HepG2 (cell line): Measurements from ENCODE around the gene CSN2. TPM values are rescaled to one million over a fixed set of nuclear protein-coding genes. Genes with fewer than 3 reads are reported as not detected.

Source experiments
- ATAC-seq: fragments of 200-7000 bp; cut with Tn5 transposase; 3 replicates; pipeline ENCODE4 v1.9.1; 2020; ENCODE audit warnings: mild to moderate bottlenecking, moderate library complexity
- BruUV-seq: library from RNA; stranded (reverse); fragments of 400-500 nt; replicated peaks from 2 replicates; lab custom pipeline; 2021; lab: Mats Ljungman, UMichigan
- CTCF ChIA-PET: fragments of 300-600 bp; formaldehyde crosslinking; extraction: SDS; loops from one replicate; lab custom pipeline; 2021; ENCODE audit warnings: low total read pairs, inconsistent platforms, low intra/inter-chr PET ratio; lab: Yijun Ruan, JAX
- POLR2A ChIA-PET: fragments of 350-600 bp; sonication (Branson Sonifier 250); formaldehyde crosslinking; loops from one replicate; lab custom pipeline; 2020; ENCODE audit warnings: antibody characterized with exemption, inconsistent platforms; lab: Yijun Ruan, JAX
- DNase-seq: peaks from one replicate; pipeline ENCODE4 v3.0.0-alpha.2; 2015; ENCODE audit warnings: low spot score
- FAIRE-seq: peaks from 3 replicates; lab custom pipeline; 2011; peaks lifted over from hg19 to GRCh38; lab: Jason Lieb, UNC
- H2AFZ ChIP-seq: one replicate; pipeline ENCODE4 v1.6.1; 2011; ENCODE audit warnings: low read length, inconsistent platforms
- H3K27ac ChIP-seq: fragments of 300-600 bp; 3 replicates; pipeline ENCODE4 v1.8.0; 2011; ENCODE audit warnings: mixed run types, mild to moderate bottlenecking, mixed read lengths, low read length, inconsistent platforms; ENCODE audit not compliant: insufficient read depth; ENCODE audit errors: extremely low read length
- H3K27me3 ChIP-seq, 2 experiments: fragments of 200-600 bp in 1 of 2; 2 replicates in 1 of 2; 3 replicates in 1 of 2; pipeline versions ENCODE4 v1.6.0 to v1.8.0; 2011; ENCODE audit warnings: low read length in 2 of 2, mild to moderate bottlenecking in 2 of 2, moderate library complexity in 2 of 2, inconsistent platforms in 1 of 2; ENCODE audit not compliant: insufficient read depth in 2 of 2, control insufficient read depth in 1 of 2
- H3K36me3 ChIP-seq, 2 experiments: fragments of 200-600 bp in 1 of 2; replicated peaks in 1 of 2; 2 replicates in 1 of 2; 3 replicates in 1 of 2; pipeline versions ENCODE4 v1.5.1 to v1.8.0; 2011; ENCODE audit warnings: low read length in 2 of 2, inconsistent platforms in 1 of 2; ENCODE audit not compliant: insufficient read depth in 2 of 2, control insufficient read depth in 1 of 2
- H3K4me1 ChIP-seq: 2 replicates; pipeline ENCODE4 v1.5.1; 2012; ENCODE audit warnings: low read length, inconsistent platforms; ENCODE audit not compliant: insufficient read depth
- H3K4me2 ChIP-seq: 2 replicates; pipeline ENCODE4 v1.6.0; 2011; ENCODE audit warnings: low read depth, low read length, inconsistent platforms
- H3K4me3 ChIP-seq, 3 experiments: fragments of 200-600 bp in 1 of 3; sonication (generic), shearing (Covaris generic) in 1 of 3; replicated peaks in 1 of 3; 2 replicates each; pipeline ENCODE4 v1.5.1; 2011 to 2016; ENCODE audit warnings: low read length in 3 of 3, inconsistent platforms in 2 of 3, low read depth in 2 of 3, mild to moderate bottlenecking in 2 of 3, control low read depth in 1 of 3, mixed read lengths in 1 of 3; ENCODE audit not compliant: insufficient read depth in 1 of 3
- H3K79me2 ChIP-seq: one replicate; pipeline ENCODE4 v1.6.1; 2011; ENCODE audit warnings: low read length, inconsistent platforms; ENCODE audit not compliant: insufficient read depth
- H3K9ac ChIP-seq: 2 replicates; pipeline ENCODE4 v1.6.0; 2011; ENCODE audit warnings: mild to moderate bottlenecking, low read depth, low read length, inconsistent platforms; ENCODE audit not compliant: insufficient read depth
- H3K9me3 ChIP-seq: 2 replicates; pipeline ENCODE4 v1.5.1; 2012; ENCODE audit warnings: mild to moderate bottlenecking, low read length
- H4K20me1 ChIP-seq: 2 replicates; pipeline ENCODE4 v1.6.0; 2011; ENCODE audit warnings: inconsistent platforms, mild to moderate bottlenecking, low read length, moderate library complexity; ENCODE audit not compliant: insufficient read depth
- KLF15 ChIP-seq: sonication (generic); formaldehyde crosslinking; IDR thresholded peaks from 2 replicates; pipeline ENCODE4 v1.8.1; 2023; ENCODE audit warnings: borderline replicate concordance, mild to moderate bottlenecking, inconsistent platforms, missing genetic modification reagents, mixed read lengths
- KMT2A ChIP-seq: sonication (generic); formaldehyde crosslinking; IDR thresholded peaks from 2 replicates; pipeline ENCODE4 v1.4.0; 2020; ENCODE audit warnings: missing genetic modification reagents
- MTA3 ChIP-seq: sonication (generic); formaldehyde crosslinking; IDR thresholded peaks from 2 replicates; pipeline ENCODE4 v1.4.0; 2020; ENCODE audit warnings: missing genetic modification reagents
- MXI1 ChIP-seq: IDR thresholded peaks from 3 replicates; pipeline ENCODE4 v1.6.1; 2012; ENCODE audit warnings: low read depth, low read length, inconsistent platforms, borderline replicate concordance
- NFE2L2 ChIP-seq: fragments of 150-350 bp; IDR thresholded peaks from 2 replicates; pipeline ENCODE4 v1.6.1; 2014; ENCODE audit warnings: low read length
- NFRKB ChIP-seq: fragments of 450-650 bp; IDR thresholded peaks from 2 replicates; pipeline ENCODE4 v1.6.1; 2017
- NR2C2 ChIP-seq: sonication (generic); formaldehyde crosslinking; IDR thresholded peaks from 2 replicates; pipeline ENCODE4 v1.4.0; 2020; ENCODE audit warnings: missing genetic modification reagents, mild to moderate bottlenecking, moderate library complexity, borderline replicate concordance
- RNF2 ChIP-seq: fragments of 450-650 bp; conservative IDR thresholded peaks from 2 replicates; pipeline ENCODE4 v1.6.1; 2016; ENCODE audit warnings: low read depth
- SMC3 ChIP-seq: IDR thresholded peaks from 2 replicates; pipeline ENCODE4 v1.6.1; 2011; ENCODE audit warnings: low read length, improper control_type of control experiment
- SOX6 ChIP-seq, 2 experiments: fragments of 450-650 bp in 1 of 2; sonication (generic) in 1 of 2; formaldehyde crosslinking in 1 of 2; IDR thresholded peaks; 2 replicates each; pipeline versions ENCODE4 v1.4.0 to v1.6.1; 2017 to 2020; ENCODE audit warnings: antibody characterized with exemption in 1 of 2, mild to moderate bottlenecking in 1 of 2, missing genetic modification reagents in 1 of 2
- TMF1 ChIP-seq: sonication (generic); formaldehyde crosslinking; IDR thresholded peaks from 2 replicates; pipeline ENCODE4 v1.8.1; 2022; ENCODE audit warnings: low read depth, missing genetic modification reagents
- ZFP82 ChIP-seq: sonication (generic); formaldehyde crosslinking; IDR thresholded peaks from 2 replicates; pipeline ENCODE4 v1.5.1; 2020; ENCODE audit warnings: mild to moderate bottlenecking, missing genetic modification reagents, borderline replicate concordance
- ZFP91 ChIP-seq: sonication (generic); formaldehyde crosslinking; IDR thresholded peaks from 2 replicates; pipeline ENCODE4 v1.9.0; 2022; ENCODE audit warnings: missing genetic modification reagents, mild to moderate bottlenecking, borderline replicate concordance
- ZNF354B ChIP-seq: sonication (generic); formaldehyde crosslinking; IDR thresholded peaks from 2 replicates; pipeline ENCODE4 v1.8.0; 2022; ENCODE audit warnings: mild to moderate bottlenecking, missing genetic modification reagents
- ZNF503 ChIP-seq: sonication (generic); formaldehyde crosslinking; IDR thresholded peaks from 2 replicates; pipeline ENCODE4 v1.4.0; 2020; ENCODE audit warnings: missing genetic modification reagents
- ZNF550 ChIP-seq: sonication (generic); formaldehyde crosslinking; IDR thresholded peaks from 2 replicates; pipeline ENCODE4 v1.4.0; 2020; ENCODE audit warnings: mild to moderate bottlenecking, missing genetic modification reagents, borderline replicate concordance
- ZNF709 ChIP-seq: sonication (generic); formaldehyde crosslinking; IDR thresholded peaks from 2 replicates; pipeline ENCODE4 v1.5.0; 2020; ENCODE audit warnings: mild to moderate bottlenecking, missing genetic modification reagents
- ZNF773 ChIP-seq: sonication (generic); formaldehyde crosslinking; IDR thresholded peaks from 2 replicates; pipeline ENCODE4 v1.4.0; 2020; ENCODE audit warnings: missing genetic modification reagents, borderline replicate concordance
- ZSCAN31 ChIP-seq: sonication (generic); formaldehyde crosslinking; IDR thresholded peaks from 2 replicates; pipeline ENCODE4 v1.5.0; 2020; ENCODE audit warnings: low read depth, mild to moderate bottlenecking, missing genetic modification reagents
- in situ Hi-C: cut with HindIII; loops from 2 replicates; pipeline ENCODE4 v1.10.0; 2017; ENCODE audit warnings: low pct_unique_long_range_greater_than_20kb; ENCODE audit not compliant: extremely low pct_ligation_motif_present
- intact Hi-C: fragments of 100-400 bp; cut with micrococcal nuclease; formaldehyde crosslinking; loops from one replicate; pipeline ENCODE4 v1.10.0; 2022; ENCODE audit not compliant: unreplicated experiment
- polyA plus RNA-seq, 8 experiments: library from polyadenylated mRNA; depleted of rRNA in 3 of 8; stranded (reverse) in 7 of 8; unstranded in 1 of 8; fragments of >200 nt; fragmentation: Illumina TruSeq in 4 of 8; extraction: Trizol in 4 of 8; gene quantifications; 2 replicates each; pipeline versions ENCODE4 v1.2.1 to v1.2.3, GENCODE V29; 2011 to 2016; ENCODE audit warnings: low read depth in 4 of 8, missing spikeins in 1 of 8, mixed read lengths in 1 of 8; ENCODE audit not compliant: insufficient read depth in 1 of 8
- total RNA-seq, 5 experiments: library from RNA; depleted of rRNA; stranded (reverse); fragments of >200 nt; fragmentation: Illumina TruSeq; extraction: Trizol; gene quantifications; 2 replicates each; pipeline ENCODE4 v1.2.3, GENCODE V29; 2016; ENCODE audit warnings: low read depth in 1 of 5
- TF ChIP-seq, protein P1 (sequence below): sonication (generic); formaldehyde crosslinking; IDR thresholded peaks from 2 replicates; pipeline ENCODE4 v1.8.0; 2022; ENCODE audit warnings: mild to moderate bottlenecking, missing genetic modification reagents

CSN2 gene
- total and polyA plus RNA-seq, 2 of the 13 experiments (the other 11 are each of a cell fraction or from before 2014, with no cell fraction given): 0.15 TPM; not detected in 1

GRCh38 chr4:69984030-69984443, 18.5 kb upstream of the CSN2 start (continued):
- no peak for TF ChIP-seq KLF15
- no peak for TF ChIP-seq ZNF354B (CRISPR knock-in tag)
- TF ChIP-seq NFE2L2: peak; percentile 80
- no peak for TF ChIP-seq SOX6 (IDR thresholded peaks at IDR 0.05)
- peak; percentile 79 for TF ChIP-seq SOX6 (CRISPR knock-in tag; IDR thresholded peaks at IDR 0.05)
- TF ChIP-seq ZNF503 (CRISPR knock-in tag): 0 out of 2 replicates have a peak, but pooled peaks have one; percentile 41

GRCh38 chr4:69977582-69977981, 12.1 kb upstream of the CSN2 start:
- no TSS peak for BruUV-seq
- ATAC-seq (no peak), DNase-seq (no peak), FAIRE-seq (no peak)
- H3K4me3 ChIP-seq: no peak overlapping the region
- no peak overlapping the region for H3K4me2 ChIP-seq
- H3K9me3 ChIP-seq: no peaks in the 10 kb centered on the region
- TF ChIP-seq ZNF550 (CRISPR knock-in tag) (no peak), ZSCAN31 (CRISPR knock-in tag) (no peak), MXI1 (no peak), MTA3 (CRISPR knock-in tag) (no peak), ZFP91 (CRISPR knock-in tag) (no peak), ZNF709 (CRISPR knock-in tag) (no peak), TMF1 (CRISPR knock-in tag) (no peak), KMT2A (CRISPR knock-in tag) (no peak), NFRKB (no peak), NR2C2 (CRISPR knock-in tag) (no peak), SMC3 (no peak), ZNF773 (no peak), ZFP82 (CRISPR knock-in tag) (no peak), RNF2 (no peak)
- TF ChIP-seq, protein P1, sequence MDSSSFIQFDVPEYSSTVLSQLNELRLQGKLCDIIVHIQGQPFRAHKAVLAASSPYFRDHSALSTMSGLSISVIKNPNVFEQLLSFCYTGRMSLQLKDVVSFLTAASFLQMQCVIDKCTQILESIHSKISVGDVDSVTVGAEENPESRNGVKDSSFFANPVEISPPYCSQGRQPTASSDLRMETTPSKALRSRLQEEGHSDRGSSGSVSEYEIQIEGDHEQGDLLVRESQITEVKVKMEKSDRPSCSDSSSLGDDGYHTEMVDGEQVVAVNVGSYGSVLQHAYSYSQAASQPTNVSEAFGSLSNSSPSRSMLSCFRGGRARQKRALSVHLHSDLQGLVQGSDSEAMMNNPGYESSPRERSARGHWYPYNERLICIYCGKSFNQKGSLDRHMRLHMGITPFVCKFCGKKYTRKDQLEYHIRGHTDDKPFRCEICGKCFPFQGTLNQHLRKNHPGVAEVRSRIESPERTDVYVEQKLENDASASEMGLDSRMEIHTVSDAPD (CRISPR knock-in tag): no peak
- H3K79me2 ChIP-seq: no peaks in the 10 kb centered on the region
- CTCF ChIA-PET: no interaction called here
- H3K27me3 ChIP-seq: no peaks in the 10 kb centered on the region
- POLR2A ChIA-PET: no interaction called here
- in situ Hi-C loops: no loop called here
- no peaks in the 10 kb centered on the region for H3K36me3 ChIP-seq
- H3K9ac ChIP-seq: no peak overlapping the region
- no peak overlapping the region for H2AFZ ChIP-seq
- H4K20me1 ChIP-seq: no peaks in the 10 kb centered on the region
- no peaks in the 10 kb centered on the region for H3K4me1 ChIP-seq
- intact Hi-C loops: no loop called here
- H3K27ac ChIP-seq: no peak overlapping the region
